ENCODE data around the gene STXBP3.

GRCh38 chr1:108767708-108768107, 21.2 kb downstream of the STXBP3 start:
- no peak for TF ChIP-seq CTCF (IDR thresholded peaks at IDR 0.05 in 2 of 3, conservative IDR thresholded peaks at IDR 0.05 in 1 of 3; ENCODE audit: insufficient read depth in 2 of 3, low read depth in 1 of 3, low read length in 3 of 3)
- TF ChIP-seq NFYB (IDR thresholded peaks at IDR 0.05; ENCODE audit: extremely low read depth, insufficient read length): no peak
- TF ChIP-seq CREB1 (IDR thresholded peaks at IDR 0.05): no peak
- no peak for TF ChIP-seq CREB1 (CRISPR knock-in tag; IDR thresholded peaks at IDR 0.05)
- no peak for TF ChIP-seq MED1 (CRISPR knock-in tag; IDR thresholded peaks at IDR 0.05; ENCODE audit: borderline replicate concordance)
- no peak for TF ChIP-seq KLF6 (CRISPR knock-in tag; IDR thresholded peaks at IDR 0.05; ENCODE audit: borderline replicate concordance)
- no peak for TF ChIP-seq FIP1L1 (IDR thresholded peaks at IDR 0.05; ENCODE audit: low read depth, low read length, poor library complexity, severe bottlenecking)
- peak; percentile 72 for TF ChIP-seq ATF3 (IDR thresholded peaks at IDR 0.05)
- TF ChIP-seq ATF3 (CRISPR knock-in tag; conservative IDR thresholded peaks at IDR 0.05): no peak
